Trophoblast cell (in vitro differentiated cells and primary cell): ENCODE measurements around the gene S100A12. TPM values are rescaled to one million over a fixed set of nuclear protein-coding genes. Genes with fewer than 3 reads are reported as not detected.
A peak's percentile ranks its signal among the peaks of the same experiment; 100 is the strongest.
"Not testable (repeated sequence)": the region's sequence is repeated elsewhere in the genome, so short reads cannot be mapped to it uniquely, and the experiment has no call there.

Experiments used
- DNase-seq, 2 donors: peaks; one replicate each; pipeline ENCODE4 v3.0.0-alpha.2; 2016
- H2AFZ ChIP-seq: 2 replicates; pipeline ENCODE4 v1.6.1; 2013; ENCODE audit warnings: low read length, moderate library complexity, mild to moderate bottlenecking; ENCODE audit not compliant: insufficient read depth, poor library complexity
- H2AK5ac ChIP-seq: 2 replicates; pipeline ENCODE4 v1.6.1; 2013; ENCODE audit warnings: mild to moderate bottlenecking, low read length
- H2BK120ac ChIP-seq: 2 replicates; pipeline ENCODE4 v1.6.1; 2013; ENCODE audit warnings: low read length, mild to moderate bottlenecking, moderate library complexity; ENCODE audit not compliant: insufficient read depth, poor library complexity
- H2BK12ac ChIP-seq: 2 replicates; pipeline ENCODE4 v1.6.1; 2013; ENCODE audit warnings: mild to moderate bottlenecking, low read length, moderate library complexity
- H2BK5ac ChIP-seq: 2 replicates; pipeline ENCODE4 v1.6.1; 2013; ENCODE audit warnings: low read length, low read depth, moderate library complexity, mild to moderate bottlenecking; ENCODE audit not compliant: poor library complexity
- H3K14ac ChIP-seq: 2 replicates; pipeline ENCODE4 v1.6.1; 2013; ENCODE audit warnings: mild to moderate bottlenecking, low read length
- H3K18ac ChIP-seq: 2 replicates; pipeline ENCODE4 v1.6.1; 2013; ENCODE audit warnings: mild to moderate bottlenecking, low read length
- H3K23ac ChIP-seq: 2 replicates; pipeline ENCODE4 v1.6.1; 2013; ENCODE audit warnings: low read length
- H3K27ac ChIP-seq: 2 replicates; pipeline ENCODE4 v1.5.1; 2013; ENCODE audit warnings: low read depth, mild to moderate bottlenecking, inconsistent platforms, low read length, moderate library complexity
- H3K27me3 ChIP-seq: 2 replicates; pipeline ENCODE4 v1.6.1; 2013; ENCODE audit warnings: inconsistent platforms, mild to moderate bottlenecking, low read length, moderate library complexity; ENCODE audit not compliant: insufficient read depth
- H3K36me3 ChIP-seq, 2 experiments: 1 replicate in 1 of 2; 2 replicates in 1 of 2; pipeline ENCODE4 v1.6.1; 2013; ENCODE audit warnings: low read length in 2 of 2, mild to moderate bottlenecking in 2 of 2, moderate library complexity in 1 of 2; ENCODE audit not compliant: insufficient read depth in 2 of 2, control insufficient read depth in 1 of 2
- H3K4ac ChIP-seq: 2 replicates; pipeline ENCODE4 v1.6.1; 2013; ENCODE audit warnings: low read depth, mild to moderate bottlenecking, low read length, moderate library complexity
- H3K4me1 ChIP-seq, 2 experiments: 1 replicate in 1 of 2; 2 replicates in 1 of 2; pipeline ENCODE4 v1.6.1; 2013; ENCODE audit warnings: low read length in 2 of 2, mild to moderate bottlenecking in 2 of 2, moderate library complexity in 1 of 2; ENCODE audit not compliant: insufficient read depth in 2 of 2, control insufficient read depth in 1 of 2
- H3K4me2 ChIP-seq: 2 replicates; pipeline ENCODE4 v1.6.1; 2013; ENCODE audit warnings: inconsistent platforms, mild to moderate bottlenecking, low read length, moderate library complexity
- H3K4me3 ChIP-seq: 2 replicates; pipeline ENCODE4 v1.5.1; 2013; ENCODE audit warnings: mild to moderate bottlenecking, low read depth, low read length, inconsistent platforms
- H3K79me1 ChIP-seq: one replicate; pipeline ENCODE4 v1.6.1; 2013; ENCODE audit warnings: low read length
- H3K79me2 ChIP-seq: 2 replicates; pipeline ENCODE4 v1.6.1; 2013; ENCODE audit warnings: low read length, mild to moderate bottlenecking; ENCODE audit not compliant: control insufficient read depth, insufficient read depth, poor library complexity
- H3K9ac ChIP-seq: 2 replicates; pipeline ENCODE4 v1.6.1; 2013; ENCODE audit warnings: mild to moderate bottlenecking, low read length
- H3K9me3 ChIP-seq: 2 replicates; pipeline ENCODE4 v1.6.1; 2013; ENCODE audit warnings: low read depth, mild to moderate bottlenecking, control low read depth, inconsistent platforms, low read length; ENCODE audit not compliant: insufficient read depth
- H4K12ac ChIP-seq: 2 replicates; pipeline ENCODE4 v1.6.1; 2013; ENCODE audit warnings: low read depth, mild to moderate bottlenecking, low read length, moderate library complexity
- H4K8ac ChIP-seq: 2 replicates; pipeline ENCODE4 v1.6.1; 2013; ENCODE audit warnings: low read depth, mild to moderate bottlenecking, low read length, moderate library complexity
- H4K91ac ChIP-seq: one replicate; pipeline ENCODE4 v1.6.1; 2013; ENCODE audit warnings: low read depth, mild to moderate bottlenecking, low read length, moderate library complexity
- WGBS: extraction: QIAGEN DNeasy Blood & Tissue Kit; methylation state at CpG from one replicate; pipeline ENCODE4 v1.1.7; 2013; ENCODE audit warnings: missing lambda C conversion rate; ENCODE audit not compliant: insufficient read length, insufficient coverage; ENCODE audit errors: extremely low coverage; 5-methylcytosine and 5-hydroxymethylcytosine counted together
- polyA plus RNA-seq: library from polyadenylated mRNA; stranded (reverse); fragments of 200-250 nt; gene quantifications from 2 replicates; pipeline ENCODE4 v1.2.3, GENCODE V29; 2013

S100A12 gene
- not detected in 2 replicates for polyA plus RNA-seq

DNA sequence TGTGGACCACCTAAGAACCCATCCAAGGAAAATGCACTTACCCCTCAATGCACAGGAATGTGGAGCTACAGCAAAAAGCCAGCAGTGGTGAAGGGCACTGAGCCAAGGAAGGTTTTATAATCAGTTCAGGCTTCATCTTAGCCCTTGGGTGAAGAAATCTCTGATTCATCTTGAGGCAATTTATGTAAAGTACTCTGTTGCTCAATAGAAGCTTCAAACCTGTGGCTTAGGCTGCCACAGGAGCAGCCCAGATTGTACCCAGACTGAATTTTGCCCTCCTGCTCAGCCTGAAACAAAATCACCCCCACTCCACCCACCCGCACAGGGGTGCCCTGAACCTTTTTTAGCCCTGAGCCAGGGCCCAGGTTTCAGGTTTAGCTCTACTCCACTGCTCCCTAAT, at the start of gene S100A12:
TSS of gene S100A12 (minus strand) at position 111 of the 400 bp plus-strand sequence. CDS start 1,029 bp downstream, outside the sequence.
- Histone ChIP-seq H4K8ac (no peak within 1 kb of the TSS), H3K23ac (no peak within 1 kb of the TSS), H3K27me3 (no peaks in the 10 kb centered on the region), H3K36me3 (no peaks in the 10 kb centered on the region), H3K18ac (no peak within 1 kb of the TSS), H3K9ac (no peak within 1 kb of the TSS), H3K27ac (no peak within 1 kb of the TSS), H3K79me2 (no peaks in the 10 kb centered on the region), H3K14ac (no peak within 1 kb of the TSS), H3K4me1 (no peaks in the 10 kb centered on the region), H4K91ac (no peak within 1 kb of the TSS), H2AFZ (no peak within 1 kb of the TSS), H3K79me1 (no peaks in the 10 kb centered on the region), H2BK120ac (no peak within 1 kb of the TSS), H3K9me3 (peaks cover 3% of the 10 kb centered on the region), H2BK5ac (no peak within 1 kb of the TSS), H3K4ac (no peak within 1 kb of the TSS), H3K4me2 (no peak within 1 kb of the TSS), H3K4me3 (no peak within 1 kb of the TSS), H2AK5ac (no peak within 1 kb of the TSS), H4K12ac (no peak within 1 kb of the TSS), H2BK12ac (no peak within 1 kb of the TSS)
- no CpG with 5 or more reads among the region's 1 CpG for WGBS
- DNase-seq: peak in 1 of 2 donors; percentile 79

- no peaks in the 10 kb centered on the region for H3K79me2 ChIP-seq
- no peak overlapping the region for H2AK5ac ChIP-seq
- no peak overlapping the region for H3K4me3 ChIP-seq
- H3K14ac ChIP-seq: no peak overlapping the region
- H2BK12ac ChIP-seq: no peak overlapping the region
- no peak overlapping the region for H4K91ac ChIP-seq
- H3K27me3 ChIP-seq: no peaks in the 10 kb centered on the region
- H2AFZ ChIP-seq: no peak overlapping the region
- no peak overlapping the region for H4K12ac ChIP-seq
- H4K8ac ChIP-seq: no peak overlapping the region
- no peaks in the 10 kb centered on the region for H3K36me3 ChIP-seq
- H3K79me1 ChIP-seq: no peaks in the 10 kb centered on the region
- no peak overlapping the region for H3K9ac ChIP-seq
- no peak overlapping the region for H3K23ac ChIP-seq
- no peak overlapping the region for H3K4me2 ChIP-seq
- no peak overlapping the region for H3K27ac ChIP-seq
- peak; percentile 37 to 82 for DNase-seq
- no peak overlapping the region for H3K4ac ChIP-seq
- no peak overlapping the region for H2BK120ac ChIP-seq
- no peak overlapping the region for H3K18ac ChIP-seq
- WGBS: no CpG with 5 or more reads among the region's 6 CpGs
- peaks cover 1% of the 10 kb centered on the region for H3K9me3 ChIP-seq
- H2BK5ac ChIP-seq: no peak overlapping the region
- H3K4me1 ChIP-seq: no peaks in the 10 kb centered on the region
Measured at GRCh38 chr1:153422450-153423068, 47.1 kb upstream of the S100A12 start.

GRCh38 chr1:153420306-153420705, 44.9 kb upstream of the S100A12 start:
- Histone ChIP-seq H3K36me3 (no peaks in the 10 kb centered on the region), H4K8ac (no peak overlapping the region), H3K4me1 (no peaks in the 10 kb centered on the region), H3K9me3 (peaks cover 1% of the 10 kb centered on the region), H2AFZ (no peak overlapping the region), H3K23ac (no peak overlapping the region), H3K27ac (no peak overlapping the region), H4K12ac (no peak overlapping the region), H3K79me2 (no peaks in the 10 kb centered on the region), H3K9ac (no peak overlapping the region), H3K14ac (no peak overlapping the region), H3K79me1 (no peaks in the 10 kb centered on the region), H2BK12ac (no peak overlapping the region), H2BK5ac (no peak overlapping the region), H2BK120ac (no peak overlapping the region), H3K18ac (no peak overlapping the region), H3K4ac (no peak overlapping the region), H2AK5ac (no peak overlapping the region), H3K27me3 (no peaks in the 10 kb centered on the region), H3K4me3 (no peak overlapping the region), H4K91ac (no peak overlapping the region), H3K4me2 (no peak overlapping the region)
- peak; percentile 73 to 88 for DNase-seq
- no CpG with 5 or more reads among the region's 2 CpGs for WGBS

DNA sequence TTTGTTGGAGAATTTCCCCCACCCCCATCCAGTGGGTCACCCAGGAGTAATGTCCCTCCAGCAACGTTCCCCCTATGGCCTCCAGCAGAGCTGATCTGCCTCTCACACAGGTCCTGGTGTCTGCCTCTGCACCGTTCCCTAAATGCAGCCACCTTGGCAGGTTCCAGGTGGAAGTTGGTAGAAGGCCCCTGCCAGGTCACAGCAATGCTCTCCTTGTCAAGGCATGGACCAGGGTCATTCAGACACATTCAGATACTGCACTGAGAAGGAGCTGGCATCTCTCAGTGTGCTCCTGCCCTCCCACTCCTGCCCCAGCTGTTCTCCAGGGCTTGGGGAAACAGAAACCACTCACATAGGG, 44.0 kb upstream of the S100A12 start:
- not testable (repeated sequence) for H4K12ac ChIP-seq, H3K4me1 ChIP-seq, DNase-seq, H3K4ac ChIP-seq, H3K18ac ChIP-seq, H3K9me3 ChIP-seq, H3K9ac ChIP-seq, H2AK5ac ChIP-seq, H3K23ac ChIP-seq, H3K79me1 ChIP-seq, H4K8ac ChIP-seq, H3K4me2 ChIP-seq, H4K91ac ChIP-seq, H3K4me3 ChIP-seq, H3K36me3 ChIP-seq, H3K79me2 ChIP-seq, H3K27ac ChIP-seq, H3K14ac ChIP-seq, H2BK12ac ChIP-seq, H2AFZ ChIP-seq, H2BK120ac ChIP-seq, H3K27me3 ChIP-seq, H2BK5ac ChIP-seq
- no CpG with 5 or more reads among the region's 2 CpGs for WGBS
